Stimulated activated CD8-positive, alpha-beta memory T cell treated with anti-CD3 and anti-CD28 coated beads, Interleukin-7, amount 100 ng/mL, for 48 hours (primary cell): ENCODE measurements around the gene NTN1.

Experiments
- DNase-seq, 2 donors: peaks; one replicate each; pipeline ENCODE4 v3.0.0-alpha.2; 2020; ENCODE audit warnings: low read depth in 1 of 2; ENCODE audit errors: extremely low read depth in 1 of 2

The NTN1 gene

DNA sequence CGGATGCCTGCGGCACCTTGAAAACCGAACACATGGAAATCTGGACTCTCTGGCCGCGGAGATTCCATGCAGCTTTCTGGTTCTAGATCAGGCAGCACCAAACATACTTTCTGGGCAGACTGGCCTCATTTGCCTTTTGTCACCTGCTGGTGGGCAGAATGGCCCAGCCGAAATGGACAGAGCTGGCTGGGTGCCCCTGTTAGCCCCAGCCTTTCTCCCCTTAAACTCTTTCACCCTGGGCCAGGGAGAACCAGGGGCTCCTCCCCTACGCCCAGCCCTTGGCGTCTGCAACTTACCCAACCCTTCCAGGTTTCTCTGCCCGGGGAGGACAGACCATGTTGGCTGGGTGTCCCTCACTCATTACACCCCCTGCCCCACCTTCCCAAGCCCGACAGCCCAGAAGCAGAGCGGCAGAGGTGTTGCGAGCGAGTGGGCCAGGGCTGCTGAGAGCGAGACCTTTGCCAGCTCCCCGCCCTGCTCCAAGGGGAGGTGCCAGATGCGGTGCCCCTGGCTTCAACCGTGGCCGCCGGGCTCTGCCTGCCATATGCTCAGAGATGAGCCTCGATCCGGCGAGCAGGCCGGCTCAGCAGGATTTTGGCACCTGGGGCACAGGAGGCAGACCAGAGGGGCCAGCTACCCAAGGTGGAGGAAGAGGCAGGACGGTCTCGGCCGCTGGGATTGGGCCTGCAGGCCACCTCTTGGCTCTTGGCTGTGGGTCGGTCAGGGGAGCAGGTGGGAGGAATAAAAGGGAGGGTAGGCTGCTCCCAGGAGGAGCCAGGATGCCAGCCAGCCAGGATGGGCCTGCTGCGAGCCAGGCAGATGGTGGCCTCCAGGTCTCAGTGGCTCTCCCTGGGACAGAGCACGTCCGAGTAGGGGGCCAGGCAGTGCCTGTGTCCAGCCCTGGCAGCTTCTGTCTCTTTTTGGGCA lies 191.3 kb downstream of the NTN1 start:
- no peak for DNase-seq

DNA sequence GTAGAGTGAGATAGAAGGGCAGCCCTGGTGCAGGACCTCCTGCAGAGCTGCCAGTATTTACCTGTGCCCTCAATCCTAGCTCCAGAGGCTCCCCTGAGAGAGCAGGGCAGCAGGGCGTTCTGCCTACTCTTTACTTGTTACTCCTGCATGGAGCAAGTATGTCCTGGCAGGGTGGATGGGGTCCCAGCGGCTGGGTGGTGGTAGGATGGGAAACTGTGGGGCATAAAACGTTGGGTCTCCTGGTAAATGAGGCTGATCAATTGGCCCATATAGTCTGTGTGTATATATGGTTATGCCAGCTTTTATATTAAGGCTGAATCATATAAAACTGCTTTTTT lies 192.0 kb downstream of the NTN1 start:
- no peak for DNase-seq

GRCh38 chr17:9215465-9215864 lies 194.2 kb downstream of the NTN1 start:
- no peak for DNase-seq

- DNase-seq = no peak
Observed at GRCh38 chr17:9217151-9218056, 196.1 kb downstream of the NTN1 start.

DNA sequence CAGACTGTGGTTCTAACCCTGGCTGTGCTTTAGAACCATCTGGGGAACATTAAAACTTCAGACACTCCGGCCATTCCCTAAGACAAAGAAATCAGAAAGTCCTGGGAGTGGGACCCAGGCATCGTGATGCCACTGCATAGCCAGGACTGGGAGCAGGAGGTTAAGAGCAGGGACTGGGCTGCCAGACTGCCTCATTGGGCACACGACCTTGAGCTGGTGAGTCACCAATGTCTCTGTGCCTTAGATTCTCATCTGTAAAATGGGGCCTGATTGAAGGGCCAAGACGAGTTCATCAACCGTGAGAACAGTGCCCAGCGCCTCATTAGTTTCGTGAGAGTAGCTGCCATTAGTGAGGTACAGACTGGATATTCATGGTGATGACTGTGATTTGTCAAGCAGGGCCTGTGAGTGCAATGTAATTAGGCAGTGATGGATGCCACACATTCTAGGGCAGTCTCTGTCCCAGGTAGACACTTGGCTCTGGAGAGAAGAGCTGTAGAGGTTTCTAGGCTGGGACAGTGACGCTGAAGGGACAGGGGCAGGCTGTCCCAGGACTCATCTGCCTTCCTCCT lies 196.8 kb downstream of the NTN1 start:
- no peak for DNase-seq

DNA sequence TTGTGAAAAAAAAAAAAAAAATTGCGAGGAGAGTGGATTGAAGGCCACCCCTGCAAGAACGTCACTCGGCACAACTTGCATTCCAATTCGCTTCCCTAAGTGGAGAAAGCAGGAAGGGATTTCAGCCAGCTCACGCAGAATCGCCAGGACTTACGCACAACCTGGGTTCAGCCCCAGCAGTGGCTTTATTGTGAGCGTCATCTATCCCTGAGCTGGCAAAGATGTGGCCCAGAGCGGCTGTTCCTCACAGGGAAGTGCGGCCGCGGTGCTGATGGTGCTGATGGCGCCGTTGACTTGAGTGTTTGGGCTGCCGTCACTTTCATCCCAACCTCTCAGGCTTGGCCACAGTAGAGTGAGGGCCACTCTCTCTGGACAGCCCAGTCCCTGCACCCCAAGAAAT lies 197.6 kb downstream of the NTN1 start:
- DNase-seq = no peak

DNA sequence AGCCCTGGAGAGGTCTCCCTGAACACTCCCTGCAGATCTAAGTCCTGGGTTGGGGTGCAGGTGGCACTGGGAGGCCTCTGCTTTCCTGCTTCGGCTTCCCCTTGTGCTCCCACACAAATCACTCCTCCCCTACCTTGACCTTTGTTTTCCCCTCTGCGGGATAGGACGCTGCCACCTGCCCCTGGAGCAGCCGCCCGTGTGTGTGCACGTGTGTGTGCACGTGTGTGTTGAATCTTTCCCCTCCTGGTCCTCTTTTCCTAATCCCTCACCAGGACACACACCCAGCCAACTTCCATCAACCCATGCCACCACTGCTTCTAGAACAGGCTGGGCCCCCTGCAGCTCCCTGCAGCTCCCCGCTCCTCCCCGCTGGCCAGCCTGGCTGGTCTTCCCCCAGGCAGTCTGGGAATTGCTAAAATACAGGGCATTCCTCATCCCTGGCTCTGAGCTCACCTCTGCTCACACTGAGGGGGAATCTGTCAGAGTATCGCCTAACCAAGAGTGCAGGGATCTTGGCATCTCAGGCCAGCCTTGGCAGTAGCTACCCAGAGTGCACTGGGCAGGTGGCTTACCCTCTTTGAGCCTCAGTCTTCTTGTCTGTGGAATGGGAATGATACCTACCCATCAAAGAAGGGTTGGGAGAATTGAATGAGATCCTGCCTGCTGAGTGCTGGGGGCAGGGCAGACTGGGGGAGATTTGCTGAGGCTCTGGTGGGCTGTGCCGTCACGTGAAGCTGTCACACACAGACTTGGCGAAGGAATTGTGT lies 198.5 kb downstream of the NTN1 start:
- no peak for DNase-seq

DNA sequence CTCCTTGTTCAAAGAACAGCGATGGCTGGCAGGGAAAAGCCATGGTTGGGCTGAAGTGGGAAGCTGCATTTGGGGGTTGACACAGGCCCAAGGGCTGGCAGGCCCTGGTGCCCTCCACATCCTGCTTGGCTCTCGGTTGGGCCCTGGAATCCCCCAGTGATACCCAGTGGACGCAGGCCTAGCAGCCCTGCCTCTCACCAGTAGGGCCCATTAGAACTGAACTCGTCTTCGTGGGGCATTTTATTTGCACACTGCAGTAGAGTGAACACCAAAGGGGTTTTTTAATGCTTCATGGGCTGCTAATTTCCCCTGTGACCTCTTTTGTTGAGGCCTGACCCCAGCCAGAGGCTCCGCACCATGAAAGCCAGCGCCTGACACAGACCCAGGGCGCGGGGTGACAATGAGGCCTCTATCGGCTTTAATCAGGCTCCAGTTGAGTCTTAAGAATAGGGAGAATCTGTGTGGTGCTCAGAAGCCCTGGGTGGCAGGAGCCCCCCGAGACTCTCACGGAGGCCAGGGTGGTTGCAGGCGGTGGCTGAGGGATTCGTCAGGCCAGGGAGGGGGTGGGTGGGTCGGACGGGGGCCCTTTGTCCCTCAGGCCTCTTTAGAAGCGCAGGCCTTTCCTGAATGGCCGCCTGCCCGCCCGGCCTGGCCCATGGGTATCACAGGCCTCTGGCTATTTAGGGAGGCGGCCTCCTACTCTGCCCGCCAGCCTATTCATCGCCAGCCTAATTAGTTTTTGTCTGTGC lies 199.3 kb downstream of the NTN1 start:
- no peak for DNase-seq

DNA sequence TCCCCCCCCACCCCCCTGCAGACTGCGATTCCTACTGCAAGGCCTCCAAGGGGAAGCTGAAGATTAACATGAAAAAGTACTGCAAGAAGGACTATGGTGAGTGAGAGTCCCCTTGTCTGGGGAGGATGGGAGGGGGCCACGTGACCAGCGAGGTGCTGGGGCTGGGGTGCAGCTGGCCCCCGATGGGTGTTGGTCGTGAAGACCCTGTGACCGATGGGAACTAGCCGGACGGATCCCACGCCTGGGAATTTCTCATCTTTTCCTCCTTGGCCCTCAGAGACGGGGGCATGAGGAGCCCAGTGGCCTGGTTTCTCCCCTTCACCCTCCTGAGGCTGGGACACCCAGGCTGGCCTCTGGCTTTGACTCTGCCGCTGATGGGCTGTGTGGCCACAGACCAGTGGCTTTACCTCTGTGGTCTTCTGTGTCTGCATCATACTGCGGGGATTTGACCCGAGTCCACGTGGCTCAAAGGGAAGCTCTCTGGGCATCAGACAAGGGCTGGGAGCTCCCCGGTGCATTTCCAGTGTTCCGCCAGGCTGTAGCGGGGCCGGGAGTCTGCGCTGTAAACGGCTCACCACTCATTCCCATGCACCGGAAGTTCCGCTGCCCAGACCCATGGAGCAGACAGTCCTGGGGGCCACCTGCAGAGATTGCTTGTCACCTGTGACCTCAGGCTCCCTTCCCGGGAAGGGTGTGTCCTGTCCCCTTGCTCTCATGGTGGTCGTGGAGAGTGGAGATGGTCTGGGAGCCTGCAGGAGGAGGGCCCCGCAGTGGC lies 200.0 kb downstream of the NTN1 start:
- no peak for DNase-seq

GRCh38 chr17:9221922-9222180 lies 200.5 kb downstream of the NTN1 start:
- no peak for DNase-seq

DNA sequence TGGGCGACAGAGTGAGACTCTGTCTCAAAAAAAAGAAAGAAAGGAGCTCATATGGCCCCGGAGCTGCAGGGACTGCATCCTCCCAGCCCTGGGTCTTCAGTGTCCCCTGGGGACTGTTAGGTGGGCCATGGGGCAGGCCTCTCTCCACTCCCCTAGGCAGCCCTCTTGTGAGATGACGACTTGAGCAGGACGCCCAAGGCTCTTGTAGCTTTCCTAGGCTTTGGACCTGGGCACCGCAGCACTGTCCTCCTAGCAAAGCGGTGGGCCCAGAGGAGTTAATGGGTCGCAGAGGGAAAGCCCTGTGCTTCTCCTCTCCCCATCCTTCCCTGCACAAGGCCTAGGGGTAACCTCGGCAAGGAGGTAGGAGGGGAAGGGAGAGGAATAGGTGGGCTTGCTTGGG lies 202.2 kb downstream of the NTN1 start:
- DNase-seq = no peak

- DNase-seq = no peak
Observed at GRCh38 chr17:9224485-9224884, 203.2 kb downstream of the NTN1 start.

DNA sequence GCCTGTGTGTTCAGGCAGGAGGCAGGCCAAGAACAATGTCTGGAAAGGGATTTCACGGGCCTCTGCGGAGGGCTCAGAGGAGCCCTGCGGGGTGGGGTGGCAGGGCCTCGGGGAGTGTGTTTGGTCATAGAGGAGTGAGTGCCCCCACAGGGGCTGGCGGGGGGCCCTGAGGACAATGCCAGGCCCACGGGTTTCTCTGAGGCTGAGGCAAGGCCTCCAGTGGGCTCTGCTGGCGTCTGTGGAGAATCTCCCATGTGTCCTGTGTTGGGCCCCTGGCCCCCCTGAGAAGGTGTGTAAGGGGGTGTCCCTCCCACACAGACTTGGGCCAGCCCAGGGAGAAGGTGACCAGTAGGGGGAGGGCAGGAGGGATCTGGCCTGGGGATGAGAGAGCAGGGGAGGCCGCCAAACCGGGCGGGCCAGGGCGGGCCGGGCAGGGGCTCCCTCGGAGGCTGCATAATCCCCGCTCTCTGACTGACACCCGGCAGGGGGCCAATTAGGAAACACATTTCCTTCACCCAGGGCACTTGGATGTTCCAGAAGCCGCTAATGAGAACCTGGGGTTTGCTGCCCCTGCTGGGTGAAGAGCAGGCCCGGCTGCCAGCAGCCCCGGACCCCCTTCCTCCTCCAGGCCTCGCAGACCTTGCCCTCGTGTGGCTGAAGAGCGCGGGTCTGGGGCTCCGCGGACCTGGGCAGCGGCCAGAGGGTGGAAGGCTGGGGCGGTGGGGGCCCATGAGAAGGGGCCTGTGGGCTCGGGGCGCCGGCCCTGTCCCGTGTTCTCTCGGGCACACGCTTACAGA lies 204.2 kb downstream of the NTN1 start:
- DNase-seq = no peak

DNA sequence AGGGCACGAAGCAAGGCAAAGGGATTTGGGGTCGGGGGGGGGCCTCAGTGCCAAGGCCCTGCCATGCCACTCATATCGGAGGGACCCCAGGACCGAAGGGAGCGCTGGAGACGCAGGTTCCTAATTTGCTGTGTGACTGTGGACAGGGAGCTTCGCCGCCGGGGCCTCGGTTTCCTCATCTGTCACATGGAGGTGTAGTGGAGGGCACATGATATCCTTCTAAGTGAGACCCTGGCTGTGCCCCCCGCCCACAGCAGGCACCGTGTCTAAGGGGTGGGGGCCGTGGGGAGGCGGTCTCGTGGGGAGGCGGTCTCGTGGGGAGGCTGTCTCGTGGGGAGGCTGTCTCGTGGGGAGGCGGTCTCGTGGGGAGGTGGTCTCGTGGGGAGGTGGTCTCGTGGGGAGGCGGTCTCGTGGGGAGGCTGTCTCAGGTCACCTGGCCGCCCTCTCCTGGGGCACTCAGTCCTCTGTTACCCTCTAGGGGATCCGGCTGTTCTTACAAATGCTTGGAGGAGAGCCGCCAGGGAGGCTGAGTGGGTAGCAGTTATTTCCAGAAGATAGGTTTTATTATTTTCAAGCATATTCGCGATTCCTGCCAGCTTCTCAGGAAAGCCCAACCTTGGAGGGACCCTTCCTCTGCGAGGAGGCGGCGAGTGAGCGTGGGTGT lies 205.0 kb downstream of the NTN1 start:
- no peak for DNase-seq

- DNase-seq = no peak
Observed at GRCh38 chr17:9226794-9227135, 205.5 kb downstream of the NTN1 start.

DNA sequence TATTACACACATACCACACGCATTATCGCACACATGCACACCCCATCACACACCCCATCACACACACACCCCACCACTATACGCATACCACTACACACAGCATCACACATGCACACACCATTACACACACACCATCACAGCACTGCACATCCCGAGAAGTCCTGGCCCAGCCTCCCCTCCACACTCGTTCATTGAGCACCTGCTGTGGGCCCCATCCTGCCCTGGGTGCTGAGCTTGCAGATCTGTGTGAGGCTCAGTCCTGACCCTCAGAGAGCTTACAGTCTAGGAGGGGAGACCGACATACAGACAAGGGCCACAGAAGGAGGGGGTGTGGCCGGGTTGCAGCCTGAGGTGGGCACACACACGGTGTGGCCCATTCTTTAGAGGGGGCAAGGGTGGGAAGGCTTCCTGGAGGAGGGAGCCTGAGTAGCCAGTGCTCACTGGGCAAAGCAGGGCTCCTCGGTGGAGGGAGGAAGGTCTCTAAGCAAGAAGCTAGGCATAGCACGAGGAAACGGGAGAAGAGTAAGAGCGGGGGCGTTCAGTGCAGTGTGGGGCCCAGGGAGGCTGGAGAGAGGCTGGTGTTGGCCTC lies 206.6 kb downstream of the NTN1 start:
- no peak for DNase-seq

DNA sequence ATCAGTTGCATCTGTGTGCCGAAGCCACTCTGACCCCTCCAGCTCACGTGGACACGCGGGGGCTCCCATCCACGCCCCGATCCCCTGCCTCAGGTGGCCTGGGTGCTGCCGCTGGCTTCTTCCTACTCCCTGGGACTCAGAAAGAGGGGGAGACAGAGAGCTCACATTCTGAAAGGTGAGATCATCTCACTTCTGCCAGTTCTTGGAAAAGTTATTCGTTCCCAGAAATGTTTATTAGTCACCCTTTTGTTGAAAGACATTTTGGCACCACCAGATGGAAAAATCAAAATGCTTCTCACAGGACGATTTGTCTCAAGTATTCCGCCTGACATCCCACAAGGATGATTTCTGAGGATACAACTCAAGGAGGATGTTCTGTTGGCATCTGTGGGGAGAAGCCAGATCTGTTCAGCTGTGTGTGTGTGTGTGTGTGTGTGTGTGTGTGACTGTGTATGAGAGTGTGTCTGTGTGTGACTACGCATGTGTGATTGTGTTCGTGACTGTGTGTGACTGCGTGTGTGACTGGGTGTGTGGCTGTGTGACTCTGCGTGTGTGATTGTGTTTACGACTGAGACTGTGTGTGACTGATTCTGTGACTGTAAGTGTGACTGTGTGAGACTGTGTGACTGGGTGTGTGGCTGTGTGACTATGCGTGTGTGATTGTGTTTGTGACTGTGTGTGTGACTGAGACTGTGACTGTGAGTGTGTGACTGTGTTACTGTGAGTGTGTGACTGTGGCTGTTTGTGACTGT lies 207.3 kb downstream of the NTN1 start:
- DNase-seq = no peak
